ENCODE data around the gene OR8B8.
"Not testable (repeated sequence)": the region's sequence is repeated elsewhere in the genome, so short reads cannot be mapped to it uniquely, and the experiment has no call there.

Gene OR8B8

GRCh38 chr11:124441519-124441918 is 4.0 kb downstream of the OR8B8 start:
- no peak for DNase-seq (ENCODE audit: low read depth in 2 of 2)

- no peak for DNase-seq (ENCODE audit: low read depth in 2 of 2)
These were observed 4.4 kb downstream of the OR8B8 start for GRCh38 chr11:124441081-124441480.

GRCh38 chr11:124440608-124441007 is 4.9 kb downstream of the OR8B8 start:
- DNase-seq (ENCODE audit: low read depth in 2 of 2) = no peak

- no peak for DNase-seq (ENCODE audit: low read depth in 2 of 2)
These were observed 10.8 kb downstream of the OR8B8 start for GRCh38 chr11:124434699-124435098.

- DNase-seq (ENCODE audit: low read depth in 2 of 2) = no peak
These were observed 15.9 kb downstream of the OR8B8 start for GRCh38 chr11:124429599-124429998.

- no peak for DNase-seq (ENCODE audit: low read depth in 2 of 2)
These were observed 21.0 kb downstream of the OR8B8 start, which contains the start of gene OR8B4 for GRCh38 chr11:124424384-124424921. OR8B4 (minus strand) TSS chr11:124424871; CDS start chr11:124424871, 0 bp downstream.

GRCh38 chr11:124421043-124421442 is 24.5 kb downstream of the OR8B8 start:
- DNase-seq (ENCODE audit: low read depth in 2 of 2) = no peak

GRCh38 chr11:124415356-124415923 is 30.1 kb downstream of the OR8B8 start:
- DNase-seq (ENCODE audit: low read depth in 2 of 2) = no peak

GRCh38 chr11:124409906-124410305 is 35.6 kb downstream of the OR8B8 start:
- no peak for DNase-seq (ENCODE audit: low read depth in 2 of 2)

GRCh38 chr11:124405581-124405980 is 39.9 kb downstream of the OR8B8 start:
- DNase-seq (ENCODE audit: low read depth in 2 of 2) = no peak

GRCh38 chr11:124403186-124403585 is 42.3 kb downstream of the OR8B8 start:
- not testable (repeated sequence) for DNase-seq (ENCODE audit: low read depth in 2 of 2)

- DNase-seq (ENCODE audit: low read depth in 2 of 2) = no peak
These were observed 43.1 kb downstream of the OR8B8 start for GRCh38 chr11:124402326-124402922.

- no peak for DNase-seq (ENCODE audit: low read depth in 2 of 2)
These were observed 46.6 kb downstream of the OR8B8 start, which contains the start of gene OR8B3 for GRCh38 chr11:124398924-124399323. OR8B3 (minus strand) TSS chr11:124399024; CDS start chr11:124397351, 1,673 bp downstream.

- not testable (repeated sequence) for DNase-seq (ENCODE audit: low read depth in 2 of 2)
These were observed 48.6 kb downstream of the OR8B8 start for GRCh38 chr11:124396847-124397246.

- DNase-seq (ENCODE audit: low read depth in 2 of 2) = no peak
These were observed 51.1 kb downstream of the OR8B8 start for GRCh38 chr11:124394408-124394807.

Data from activated CD8-positive, alpha-beta memory T cell treated with anti-CD3 and anti-CD28 coated beads for 4 hours (primary cell).